ENCODE results near the gene CASKIN1. TPM values are rescaled to one million over a fixed set of nuclear protein-coding genes. Genes with fewer than 3 reads are reported as not detected.

Gene CASKIN1
- total RNA-seq, 6 donors from 2014 or later, result 0.06 to 1.0 (median 0.15) TPM; not detected in 3

GRCh38 chr16:2206780-2207433 lies 10.5 kb upstream of the CASKIN1 start:
- WGBS, 2 donors, result 90 to 95% methylated on average over 12 to 21 of the region's 23 CpGs
- Histone ChIP-seq H3K9me3 (no peaks in the 10 kb centered on the region), H3K4me1 (peaks cover 17 to 24% (median 17%) of the 10 kb centered on the region in 4 donors), H3K27ac (peak overlapping the region in 2 of 4 donors; percentile 97), H3K36me3 (peaks cover 0 to 34% (median 33%) of the 10 kb centered on the region in 4 donors), H3K27me3 (no peaks in the 10 kb centered on the region), H3K4me3 (no peak overlapping the region)
- ATAC-seq (ENCODE audit: low FRiP score in 2 of 2), result no peak
- TF ChIP-seq EP300 (IDR thresholded peaks at IDR 0.05), result no peak
- TF ChIP-seq CTCF (IDR thresholded peaks at IDR 0.05), result no peak
- no peak for TF ChIP-seq POLR2AphosphoS5 (IDR thresholded peaks at IDR 0.05)
- no peak for TF ChIP-seq POLR2A (IDR thresholded peaks at IDR 0.05)
- DNase-seq, result peak in 1 of 2 donors; percentile 75

- H3K4me1 ChIP-seq, result peaks cover 14 to 20% (median 15%) of the 10 kb centered on the region in 4 donors
- TF ChIP-seq POLR2AphosphoS5 (IDR thresholded peaks at IDR 0.05), result no peak
- TF ChIP-seq POLR2A (IDR thresholded peaks at IDR 0.05), result no peak
- no peak for TF ChIP-seq CTCF (IDR thresholded peaks at IDR 0.05)
- no peak for TF ChIP-seq EP300 (IDR thresholded peaks at IDR 0.05)
- no peak for ATAC-seq (ENCODE audit: low FRiP score in 2 of 2)
- H3K27me3 ChIP-seq, result no peaks in the 10 kb centered on the region
- peak overlapping the region in 3 of 4 donors; percentile 97 to 98 (median 97) for H3K27ac ChIP-seq
- H3K36me3 ChIP-seq, result peaks cover 0 to 34% (median 33%) of the 10 kb centered on the region in 4 donors
- H3K4me3 ChIP-seq, result peak overlapping the region in 3 of 4 donors; percentile 64 to 86 (median 67)
- DNase-seq, result peak in 1 of 2 donors; percentile 64
- H3K9me3 ChIP-seq, result no peaks in the 10 kb centered on the region
- WGBS, 2 donors, result 80 to 81% methylated on average over 18 of the region's 18 CpGs
These were observed 10.0 kb upstream of the CASKIN1 start for GRCh38 chr16:2206420-2206779.

GRCh38 chr16:2205967-2206313 lies 9.5 kb upstream of the CASKIN1 start:
- H3K9me3 ChIP-seq, result no peaks in the 10 kb centered on the region
- peak overlapping the region; percentile 60 to 86 (median 66) for H3K4me3 ChIP-seq
- peak overlapping the region; percentile 92 to 98 (median 97) for H3K27ac ChIP-seq
- H3K27me3 ChIP-seq, result no peaks in the 10 kb centered on the region
- peak in 1 of 2 donors; percentile 89 for DNase-seq
- WGBS, 2 donors, result 9% methylated on average over 7 of the region's 16 CpGs; no CpG with 5 or more reads in 1 of the 2 donors
- peak in 1 of 2 donors; percentile 7 for ATAC-seq (ENCODE audit: low FRiP score in 2 of 2)
- TF ChIP-seq POLR2A (IDR thresholded peaks at IDR 0.05) (no peak), EP300 (IDR thresholded peaks at IDR 0.05) (no peak)
- peaks cover 14 to 20% (median 15%) of the 10 kb centered on the region in 4 donors for H3K4me1 ChIP-seq
- H3K36me3 ChIP-seq, result peaks cover 0 to 34% (median 33%) of the 10 kb centered on the region in 4 donors

- Histone ChIP-seq H3K27me3 (no peaks in the 10 kb centered on the region), H3K4me1 (peaks cover 14 to 20% (median 15%) of the 10 kb centered on the region in 4 donors), H3K4me3 (peak within 1 kb of the TSS; percentile 60 to 86 (median 66)), H3K9me3 (no peaks in the 10 kb centered on the region), H3K36me3 (peaks cover 0 to 34% (median 33%) of the 10 kb centered on the region in 4 donors), H3K27ac (peak within 1 kb of the TSS; percentile 92 to 98 (median 97))
- peak; percentile 88 to 98 for DNase-seq
- 2% methylated on average over 10 to 40 of the region's 93 CpGs for WGBS, 2 donors
- ATAC-seq (ENCODE audit: low FRiP score in 2 of 2), result peak; percentile 94 to 96
- TF ChIP-seq EP300 (IDR thresholded peaks at IDR 0.05) (no peak), POLR2A (IDR thresholded peaks at IDR 0.05) (peak in 3 of 4 donors; percentile 74 to 89 (median 75)), CTCF (IDR thresholded peaks at IDR 0.05) (peak in 3 of 6 experiments; percentile 32 to 53 (median 38)), POLR2AphosphoS5 (IDR thresholded peaks at IDR 0.05) (peak; percentile 81 to 87)
These were observed 8.9 kb upstream of the CASKIN1 start, which contains the start of gene MLST8 for GRCh38 chr16:2205104-2205966. TSS of gene MLST8 (plus strand) at chr16:2205454. CDS start at chr16:2206086, 632 bp downstream.
